ENCODE data around the gene EDC3. TPM values are rescaled to one million over a fixed set of nuclear protein-coding genes. Genes with fewer than 3 reads are reported as not detected.

The EDC3 gene
- total and polyA plus RNA-seq, 8 donors, result 27.9 to 43.6 (median 36.7) TPM

GRCh38 chr15:74692327-74692726 lies 3.5 kb downstream of the EDC3 start:
- Histone ChIP-seq H3K27ac (no peak overlapping the region), H3K36me3 (no peaks in the 10 kb centered on the region), H3K27me3 (no peaks in the 10 kb centered on the region), H3K9me3 (no peaks in the 10 kb centered on the region), H3K4me1 (peaks cover 11 to 29% of the 10 kb centered on the region in 2 donors), H3K4me3 (no peak overlapping the region)
- TF ChIP-seq, protein P1, sequence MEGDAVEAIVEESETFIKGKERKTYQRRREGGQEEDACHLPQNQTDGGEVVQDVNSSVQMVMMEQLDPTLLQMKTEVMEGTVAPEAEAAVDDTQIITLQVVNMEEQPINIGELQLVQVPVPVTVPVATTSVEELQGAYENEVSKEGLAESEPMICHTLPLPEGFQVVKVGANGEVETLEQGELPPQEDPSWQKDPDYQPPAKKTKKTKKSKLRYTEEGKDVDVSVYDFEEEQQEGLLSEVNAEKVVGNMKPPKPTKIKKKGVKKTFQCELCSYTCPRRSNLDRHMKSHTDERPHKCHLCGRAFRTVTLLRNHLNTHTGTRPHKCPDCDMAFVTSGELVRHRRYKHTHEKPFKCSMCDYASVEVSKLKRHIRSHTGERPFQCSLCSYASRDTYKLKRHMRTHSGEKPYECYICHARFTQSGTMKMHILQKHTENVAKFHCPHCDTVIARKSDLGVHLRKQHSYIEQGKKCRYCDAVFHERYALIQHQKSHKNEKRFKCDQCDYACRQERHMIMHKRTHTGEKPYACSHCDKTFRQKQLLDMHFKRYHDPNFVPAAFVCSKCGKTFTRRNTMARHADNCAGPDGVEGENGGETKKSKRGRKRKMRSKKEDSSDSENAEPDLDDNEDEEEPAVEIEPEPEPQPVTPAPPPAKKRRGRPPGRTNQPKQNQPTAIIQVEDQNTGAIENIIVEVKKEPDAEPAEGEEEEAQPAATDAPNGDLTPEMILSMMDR (IDR thresholded peaks at IDR 0.05), result no peak
- ATAC-seq, result no peak
- DNase-seq, result no peak
- intact Hi-C loops (cut with DNase I), result no loop called here

GRCh38 chr15:74683758-74684157 lies 12.1 kb downstream of the EDC3 start:
- Histone ChIP-seq H3K4me1 (no peaks in the 10 kb centered on the region), H3K4me3 (no peak overlapping the region), H3K27ac (no peak overlapping the region), H3K36me3 (peaks cover 0 to 24% of the 10 kb centered on the region in 2 donors), H3K27me3 (no peaks in the 10 kb centered on the region), H3K9me3 (peaks cover 0 to 8% of the 10 kb centered on the region in 2 donors)
- TF ChIP-seq, protein P1 (IDR thresholded peaks at IDR 0.05), result no peak
- no peak for DNase-seq
- intact Hi-C loops (cut with DNase I), result no loop called here
- no peak for ATAC-seq

DNA sequence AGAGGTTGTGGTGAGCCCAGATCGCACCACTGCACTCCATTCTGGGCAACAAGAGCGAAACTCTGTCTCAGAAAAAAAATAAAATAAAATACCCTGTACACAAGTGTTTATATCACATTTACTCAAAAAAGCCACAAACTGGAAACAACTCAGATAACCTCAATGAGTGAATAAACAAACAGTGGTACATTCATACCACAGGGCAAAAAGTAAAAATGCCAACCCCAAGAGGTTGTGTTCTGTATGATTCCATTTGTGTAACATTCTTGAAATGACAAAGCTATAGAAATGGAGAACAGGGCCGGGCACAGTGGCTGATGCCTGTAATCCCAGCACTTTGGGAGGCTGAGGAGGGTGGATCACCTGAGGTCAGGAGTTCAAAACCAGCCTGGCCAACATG lies 12.9 kb downstream of the EDC3 start:
- TF ChIP-seq, protein P1 (IDR thresholded peaks at IDR 0.05), result no peak
- Histone ChIP-seq H3K9me3 (peaks cover 0 to 8% of the 10 kb centered on the region in 2 donors), H3K4me1 (no peaks in the 10 kb centered on the region), H3K27me3 (no peaks in the 10 kb centered on the region), H3K27ac (no peak overlapping the region), H3K36me3 (peaks cover 0 to 24% of the 10 kb centered on the region in 2 donors), H3K4me3 (no peak overlapping the region)
- ATAC-seq (no peak), DNase-seq (no peak)
- intact Hi-C loops (cut with DNase I), result no loop called here

- H3K4me1 ChIP-seq, result no peaks in the 10 kb centered on the region
- intact Hi-C loops (cut with DNase I), result no loop called here
- no peak overlapping the region for H3K4me3 ChIP-seq
- DNase-seq (no peak), ATAC-seq (no peak)
- H3K27ac ChIP-seq, result no peak overlapping the region
- TF ChIP-seq, protein P1 (IDR thresholded peaks at IDR 0.05), result no peak
- H3K9me3 ChIP-seq, result peaks cover 0 to 8% of the 10 kb centered on the region in 2 donors
- no peaks in the 10 kb centered on the region for H3K27me3 ChIP-seq
- peaks cover 0 to 13% of the 10 kb centered on the region in 2 donors for H3K36me3 ChIP-seq
Observed at GRCh38 chr15:74680456-74680855, 15.4 kb downstream of the EDC3 start.

DNA sequence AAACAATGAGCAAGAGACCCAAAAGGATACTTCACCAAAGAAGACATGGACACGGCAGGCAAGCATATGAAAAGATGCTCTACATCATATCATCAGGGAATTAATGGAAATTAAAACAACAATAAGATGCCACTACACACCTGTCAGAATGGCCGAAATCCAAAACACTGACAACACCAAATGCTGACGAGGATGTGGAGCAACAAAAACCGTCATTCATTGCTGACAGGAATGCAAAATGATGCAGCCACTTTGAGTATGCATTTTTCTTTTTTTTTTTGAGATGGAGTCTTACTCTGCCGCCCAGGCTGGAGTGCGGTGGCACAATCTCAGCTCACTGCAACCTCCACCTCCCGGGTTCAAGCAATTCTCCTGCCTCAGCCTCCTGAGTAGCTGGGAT lies 19.0 kb downstream of the EDC3 start:
- TF ChIP-seq, protein P1 (IDR thresholded peaks at IDR 0.05), result no peak
- no peaks in the 10 kb centered on the region for H3K9me3 ChIP-seq
- intact Hi-C loops (cut with DNase I), result no loop called here
- no peaks in the 10 kb centered on the region for H3K27me3 ChIP-seq
- no peak overlapping the region for H3K4me3 ChIP-seq
- peaks cover 0 to 27% of the 10 kb centered on the region in 2 donors for H3K36me3 ChIP-seq
- H3K4me1 ChIP-seq, result no peaks in the 10 kb centered on the region
- DNase-seq (no peak), ATAC-seq (no peak)
- H3K27ac ChIP-seq, result no peak overlapping the region

Data from left lung (tissue), 10 donors.